ENCODE measurements around the gene WDFY4.

DNA sequence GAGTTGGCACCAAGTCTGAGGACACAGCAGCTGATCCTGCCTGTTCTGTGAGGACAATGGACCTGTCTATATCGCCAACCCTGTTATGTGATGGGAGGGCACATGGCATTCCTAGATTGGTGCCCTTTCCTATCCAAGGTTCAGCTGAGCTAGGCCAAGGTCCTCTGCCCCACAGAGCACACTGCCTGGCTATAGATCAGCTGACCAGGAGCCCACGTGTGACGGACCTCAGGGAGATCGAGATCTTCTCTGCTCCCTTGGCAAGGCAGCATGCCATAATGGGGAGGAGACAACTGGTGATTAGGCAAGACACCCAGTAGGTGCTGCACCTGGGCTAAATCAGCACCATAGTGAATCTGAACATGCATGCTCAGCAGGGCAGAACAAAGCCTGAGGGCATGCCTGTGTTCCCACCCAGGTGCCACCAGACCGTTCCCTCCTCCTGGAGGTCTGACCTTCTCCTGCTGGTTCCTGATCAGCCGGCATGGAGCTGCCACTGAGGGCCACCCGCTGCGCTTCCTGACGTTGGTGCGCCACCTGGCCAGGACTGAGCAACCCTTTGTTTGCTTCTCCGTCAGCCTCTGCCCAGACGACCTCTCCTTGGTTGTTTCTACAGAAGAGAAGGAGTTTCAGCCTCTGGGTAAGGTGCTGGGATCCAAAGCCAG is 93.7 kb downstream of the WDFY4 start:
- TF ChIP-seq, protein P1, sequence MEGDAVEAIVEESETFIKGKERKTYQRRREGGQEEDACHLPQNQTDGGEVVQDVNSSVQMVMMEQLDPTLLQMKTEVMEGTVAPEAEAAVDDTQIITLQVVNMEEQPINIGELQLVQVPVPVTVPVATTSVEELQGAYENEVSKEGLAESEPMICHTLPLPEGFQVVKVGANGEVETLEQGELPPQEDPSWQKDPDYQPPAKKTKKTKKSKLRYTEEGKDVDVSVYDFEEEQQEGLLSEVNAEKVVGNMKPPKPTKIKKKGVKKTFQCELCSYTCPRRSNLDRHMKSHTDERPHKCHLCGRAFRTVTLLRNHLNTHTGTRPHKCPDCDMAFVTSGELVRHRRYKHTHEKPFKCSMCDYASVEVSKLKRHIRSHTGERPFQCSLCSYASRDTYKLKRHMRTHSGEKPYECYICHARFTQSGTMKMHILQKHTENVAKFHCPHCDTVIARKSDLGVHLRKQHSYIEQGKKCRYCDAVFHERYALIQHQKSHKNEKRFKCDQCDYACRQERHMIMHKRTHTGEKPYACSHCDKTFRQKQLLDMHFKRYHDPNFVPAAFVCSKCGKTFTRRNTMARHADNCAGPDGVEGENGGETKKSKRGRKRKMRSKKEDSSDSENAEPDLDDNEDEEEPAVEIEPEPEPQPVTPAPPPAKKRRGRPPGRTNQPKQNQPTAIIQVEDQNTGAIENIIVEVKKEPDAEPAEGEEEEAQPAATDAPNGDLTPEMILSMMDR (conservative IDR thresholded peaks at IDR 0.05; ENCODE audit: low read depth in 2 of 2) = no peak
- TF ChIP-seq, protein P2, sequence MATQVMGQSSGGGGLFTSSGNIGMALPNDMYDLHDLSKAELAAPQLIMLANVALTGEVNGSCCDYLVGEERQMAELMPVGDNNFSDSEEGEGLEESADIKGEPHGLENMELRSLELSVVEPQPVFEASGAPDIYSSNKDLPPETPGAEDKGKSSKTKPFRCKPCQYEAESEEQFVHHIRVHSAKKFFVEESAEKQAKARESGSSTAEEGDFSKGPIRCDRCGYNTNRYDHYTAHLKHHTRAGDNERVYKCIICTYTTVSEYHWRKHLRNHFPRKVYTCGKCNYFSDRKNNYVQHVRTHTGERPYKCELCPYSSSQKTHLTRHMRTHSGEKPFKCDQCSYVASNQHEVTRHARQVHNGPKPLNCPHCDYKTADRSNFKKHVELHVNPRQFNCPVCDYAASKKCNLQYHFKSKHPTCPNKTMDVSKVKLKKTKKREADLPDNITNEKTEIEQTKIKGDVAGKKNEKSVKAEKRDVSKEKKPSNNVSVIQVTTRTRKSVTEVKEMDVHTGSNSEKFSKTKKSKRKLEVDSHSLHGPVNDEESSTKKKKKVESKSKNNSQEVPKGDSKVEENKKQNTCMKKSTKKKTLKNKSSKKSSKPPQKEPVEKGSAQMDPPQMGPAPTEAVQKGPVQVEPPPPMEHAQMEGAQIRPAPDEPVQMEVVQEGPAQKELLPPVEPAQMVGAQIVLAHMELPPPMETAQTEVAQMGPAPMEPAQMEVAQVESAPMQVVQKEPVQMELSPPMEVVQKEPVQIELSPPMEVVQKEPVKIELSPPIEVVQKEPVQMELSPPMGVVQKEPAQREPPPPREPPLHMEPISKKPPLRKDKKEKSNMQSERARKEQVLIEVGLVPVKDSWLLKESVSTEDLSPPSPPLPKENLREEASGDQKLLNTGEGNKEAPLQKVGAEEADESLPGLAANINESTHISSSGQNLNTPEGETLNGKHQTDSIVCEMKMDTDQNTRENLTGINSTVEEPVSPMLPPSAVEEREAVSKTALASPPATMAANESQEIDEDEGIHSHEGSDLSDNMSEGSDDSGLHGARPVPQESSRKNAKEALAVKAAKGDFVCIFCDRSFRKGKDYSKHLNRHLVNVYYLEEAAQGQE (IDR thresholded peaks at IDR 0.05; ENCODE audit: unreplicated experiment) = no peak
- no peak for TF ChIP-seq ZNF114 (CRISPR knock-in tag; IDR thresholded peaks at IDR 0.05)
